DND-41 (cell line): ENCODE data around the gene CALB2.

ENCODE experiments used
- ATAC-seq: fragments of 200-7000 bp; cut with Tn5 transposase; 3 replicates; pipeline ENCODE4 v1.9.1; 2021; ENCODE audit warnings: low read depth; ENCODE audit not compliant: insufficient read depth
- DNase-seq: peaks from one replicate; pipeline ENCODE4 v3.0.0-alpha.2; 2020
- H2AFZ ChIP-seq: 2 replicates; pipeline ENCODE4 v1.6.0; 2012; ENCODE audit warnings: low read depth, low read length
- H3K27ac ChIP-seq: 2 replicates; pipeline ENCODE4 v1.5.1; 2012; ENCODE audit warnings: low read length, inconsistent platforms
- H3K27me3 ChIP-seq: fragments of 200-600 bp; sonication (generic); 2 replicates; pipeline ENCODE4 v1.6.0; 2012; ENCODE audit warnings: low read length, mild to moderate bottlenecking, inconsistent platforms; ENCODE audit not compliant: insufficient read depth, poor library complexity
- H3K36me3 ChIP-seq: 2 replicates; pipeline ENCODE4 v1.5.1; 2012; ENCODE audit warnings: low read length, inconsistent platforms; ENCODE audit not compliant: insufficient read depth
- H3K4me1 ChIP-seq: 2 replicates; pipeline ENCODE4 v1.5.1; 2012; ENCODE audit warnings: mild to moderate bottlenecking, low read length; ENCODE audit not compliant: insufficient read depth
- H3K4me2 ChIP-seq: 2 replicates; pipeline ENCODE4 v1.6.0; 2012; ENCODE audit warnings: mild to moderate bottlenecking, moderate library complexity, low read length, inconsistent platforms; ENCODE audit not compliant: insufficient read depth
- H3K4me3 ChIP-seq, 2 experiments: fragments of 200-600 bp in 1 of 2; shearing (Covaris generic) in 1 of 2; 2 replicates each; pipeline ENCODE4 v1.5.1; 2012 to 2016; ENCODE audit warnings: inconsistent platforms in 2 of 2, low read length in 2 of 2, mild to moderate bottlenecking in 2 of 2, low read depth in 1 of 2, moderate library complexity in 1 of 2
- H3K79me2 ChIP-seq: 2 replicates; pipeline ENCODE4 v1.6.0; 2012; ENCODE audit warnings: low read length, inconsistent platforms; ENCODE audit not compliant: insufficient read depth
- H3K9ac ChIP-seq: 2 replicates; pipeline ENCODE4 v1.6.0; 2012; ENCODE audit warnings: low read depth, mild to moderate bottlenecking, inconsistent platforms, low read length, moderate library complexity
- H3K9me3 ChIP-seq: 2 replicates; pipeline ENCODE4 v1.5.1; 2012; ENCODE audit warnings: low read length, moderate library complexity, mild to moderate bottlenecking, inconsistent platforms; ENCODE audit not compliant: insufficient read depth, severe bottlenecking
- H4K20me1 ChIP-seq: 2 replicates; pipeline ENCODE4 v1.6.0; 2012; ENCODE audit warnings: low read length; ENCODE audit not compliant: insufficient read depth
- CTCF ChIP-seq: IDR thresholded peaks from 2 replicates; pipeline ENCODE4 v1.5.1; 2012; ENCODE audit warnings: borderline replicate concordance, low read length, moderate library complexity, mild to moderate bottlenecking; ENCODE audit not compliant: poor library complexity, severe bottlenecking; ENCODE audit errors: extremely low read depth
- EZH2 ChIP-seq: IDR thresholded peaks from 3 replicates; pipeline ENCODE4 v1.6.1; 2012; ENCODE audit warnings: borderline replicate concordance, low read depth, mild to moderate bottlenecking, moderate library complexity, low read length, inconsistent platforms; ENCODE audit not compliant: severe bottlenecking

The CALB2 gene

GRCh38 chr16:71426880-71427615 lies 68.5 kb downstream of the CALB2 start:
- no peaks in the 10 kb centered on the region for H3K4me1 ChIP-seq
- no peaks in the 10 kb centered on the region for H3K36me3 ChIP-seq
- TF ChIP-seq EZH2 (no peak), CTCF (no peak)
- H3K9ac ChIP-seq = no peak overlapping the region
- H3K27ac ChIP-seq = no peak overlapping the region
- no peaks in the 10 kb centered on the region for H3K9me3 ChIP-seq
- H4K20me1 ChIP-seq = no peaks in the 10 kb centered on the region
- DNase-seq = no peak
- H3K27me3 ChIP-seq = no peaks in the 10 kb centered on the region
- ATAC-seq = no peak
- no peak overlapping the region for H3K4me3 ChIP-seq
- H3K4me2 ChIP-seq = no peak overlapping the region
- no peaks in the 10 kb centered on the region for H3K79me2 ChIP-seq
- no peak overlapping the region for H2AFZ ChIP-seq

GRCh38 chr16:71428385-71428784 lies 69.9 kb downstream of the CALB2 start:
- H3K4me1 ChIP-seq = no peaks in the 10 kb centered on the region
- no peak overlapping the region for H3K27ac ChIP-seq
- H2AFZ ChIP-seq = no peak overlapping the region
- no peak overlapping the region for H3K4me2 ChIP-seq
- no peak overlapping the region for H3K4me3 ChIP-seq
- no peak for ATAC-seq
- no peak for TF ChIP-seq CTCF
- TF ChIP-seq EZH2 = no peak
- no peak for DNase-seq
- no peaks in the 10 kb centered on the region for H4K20me1 ChIP-seq
- no peak overlapping the region for H3K9ac ChIP-seq
- H3K9me3 ChIP-seq = no peaks in the 10 kb centered on the region
- H3K27me3 ChIP-seq = no peaks in the 10 kb centered on the region
- H3K79me2 ChIP-seq = no peaks in the 10 kb centered on the region
- H3K36me3 ChIP-seq = no peaks in the 10 kb centered on the region

GRCh38 chr16:71428883-71429282 lies 70.4 kb downstream of the CALB2 start:
- H3K4me3 ChIP-seq = no peak overlapping the region
- H4K20me1 ChIP-seq = no peaks in the 10 kb centered on the region
- no peaks in the 10 kb centered on the region for H3K36me3 ChIP-seq
- no peak overlapping the region for H3K4me2 ChIP-seq
- no peak for TF ChIP-seq CTCF
- H3K27me3 ChIP-seq = no peaks in the 10 kb centered on the region
- H3K27ac ChIP-seq = no peak overlapping the region
- no peaks in the 10 kb centered on the region for H3K9me3 ChIP-seq
- no peaks in the 10 kb centered on the region for H3K4me1 ChIP-seq
- no peak overlapping the region for H3K9ac ChIP-seq
- H3K79me2 ChIP-seq = no peaks in the 10 kb centered on the region
- H2AFZ ChIP-seq = no peak overlapping the region
- ATAC-seq = no peak
- no peak for DNase-seq
